Subcutaneous abdominal adipose tissue (tissue), 5 donors: Measurements from ENCODE around the gene RNF141.

Experiments used
- H3K27ac ChIP-seq: one replicate; pipeline ENCODE4 v1.7.0; 2013; ENCODE audit warnings: low read depth, mild to moderate bottlenecking, inconsistent platforms, low read length, moderate library complexity
- H3K27me3 ChIP-seq, 5 donors: one replicate each; pipeline ENCODE4 v1.7.0; 2013; ENCODE audit warnings: low read length in 5 of 5, inconsistent platforms in 1 of 5; ENCODE audit not compliant: control insufficient read depth in 5 of 5, insufficient read depth in 4 of 5
- H3K36me3 ChIP-seq, 5 donors: one replicate each; pipeline ENCODE4 v1.7.0; 2013; ENCODE audit warnings: low read length in 5 of 5; ENCODE audit not compliant: control insufficient read depth in 5 of 5, insufficient read depth in 5 of 5
- H3K4me1 ChIP-seq, 5 donors: one replicate each; pipeline ENCODE4 v1.7.0; 2013; ENCODE audit warnings: low read length in 5 of 5, mild to moderate bottlenecking in 3 of 5, moderate library complexity in 1 of 5; ENCODE audit not compliant: control insufficient read depth in 5 of 5, insufficient read depth in 5 of 5
- H3K4me3 ChIP-seq, 5 donors: one replicate each; pipeline ENCODE4 v1.7.0; 2013; ENCODE audit warnings: low read length in 5 of 5, low read depth in 1 of 5
- H3K9ac ChIP-seq, 5 donors: one replicate each; pipeline ENCODE4 v1.7.0; 2013; ENCODE audit warnings: low read length in 5 of 5, mild to moderate bottlenecking in 4 of 5, moderate library complexity in 3 of 5
- H3K9me3 ChIP-seq, 5 donors: one replicate each; pipeline ENCODE4 v1.7.0; 2013; ENCODE audit warnings: low read length in 5 of 5; ENCODE audit not compliant: control insufficient read depth in 5 of 5
- donor health status: healthy.
- donor health status: healthy.
- donor health status: healthy.
- donor health status: healthy.
- donor health status: healthy.

RNF141 gene

DNA sequence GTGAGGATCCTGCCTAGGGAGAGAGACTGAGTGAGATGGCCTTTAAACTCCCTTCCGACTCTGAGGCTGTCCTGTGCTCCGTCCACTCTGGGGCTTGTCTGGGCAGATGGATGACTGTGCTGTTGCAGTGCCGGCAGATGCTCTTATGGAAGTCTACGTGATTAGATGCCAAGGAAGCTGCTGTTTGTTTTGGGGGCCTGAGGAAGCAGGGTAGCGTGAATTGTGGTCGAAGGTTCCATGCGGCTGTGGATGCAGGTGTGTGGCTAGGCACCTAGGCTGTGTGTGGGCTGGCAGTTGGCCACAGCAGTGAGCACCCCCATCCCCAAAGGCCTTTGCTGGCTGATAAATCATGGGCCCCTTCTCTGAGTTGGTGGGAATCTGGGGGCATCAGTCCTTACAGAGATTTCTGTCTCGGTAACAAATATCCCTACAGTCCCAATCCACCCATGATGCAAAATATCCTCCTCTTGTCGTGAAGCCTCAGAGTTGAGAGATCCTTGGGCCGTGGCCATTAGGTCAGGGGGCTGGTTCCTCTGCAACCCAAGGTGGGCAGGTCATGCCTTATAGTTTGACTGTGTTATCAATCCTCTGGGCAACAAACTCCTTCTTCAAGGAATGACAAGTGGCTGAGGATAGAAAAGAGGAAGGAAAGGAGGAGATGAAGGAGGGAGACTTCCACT is 54.7 kb downstream of the RNF141 start:
- Histone ChIP-seq H3K9ac (no peak overlapping the region), H3K4me1 (peaks cover 4 to 14% (median 7%) of the 10 kb centered on the region in 5 donors), H3K36me3 (peaks cover 0 to 60% (median 7%) of the 10 kb centered on the region in 5 donors), H3K9me3 (no peaks in the 10 kb centered on the region), H3K27me3 (no peaks in the 10 kb centered on the region), H3K27ac (no peak overlapping the region), H3K4me3 (no peak overlapping the region)

DNA sequence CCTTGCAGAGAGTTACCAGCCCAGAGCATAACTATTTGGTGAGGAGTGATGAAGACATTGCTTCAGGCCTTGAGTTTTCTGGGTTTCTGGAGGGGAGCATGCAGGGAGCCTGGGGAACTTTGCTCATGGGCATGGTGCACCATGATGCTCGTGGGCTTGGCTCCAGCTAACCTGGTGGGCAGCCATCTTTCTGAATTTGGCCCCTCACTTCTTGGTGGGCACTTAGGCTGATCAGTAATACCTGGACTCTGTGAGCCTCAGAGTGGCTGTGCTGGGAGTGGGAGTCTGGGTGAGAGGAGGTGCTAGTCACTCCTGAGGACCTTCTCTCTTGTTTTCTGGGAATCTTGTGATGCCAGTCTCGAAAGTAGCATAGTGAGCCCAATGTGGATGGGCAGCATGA is 55.3 kb downstream of the RNF141 start:
- H3K27ac ChIP-seq = no peak overlapping the region
- H3K9ac ChIP-seq = no peak overlapping the region
- H3K36me3 ChIP-seq = peaks cover 0 to 60% (median 4%) of the 10 kb centered on the region in 5 donors
- H3K9me3 ChIP-seq = no peaks in the 10 kb centered on the region
- no peaks in the 10 kb centered on the region for H3K27me3 ChIP-seq
- no peak overlapping the region for H3K4me3 ChIP-seq
- peaks cover 0 to 8% (median 3%) of the 10 kb centered on the region in 5 donors for H3K4me1 ChIP-seq

DNA sequence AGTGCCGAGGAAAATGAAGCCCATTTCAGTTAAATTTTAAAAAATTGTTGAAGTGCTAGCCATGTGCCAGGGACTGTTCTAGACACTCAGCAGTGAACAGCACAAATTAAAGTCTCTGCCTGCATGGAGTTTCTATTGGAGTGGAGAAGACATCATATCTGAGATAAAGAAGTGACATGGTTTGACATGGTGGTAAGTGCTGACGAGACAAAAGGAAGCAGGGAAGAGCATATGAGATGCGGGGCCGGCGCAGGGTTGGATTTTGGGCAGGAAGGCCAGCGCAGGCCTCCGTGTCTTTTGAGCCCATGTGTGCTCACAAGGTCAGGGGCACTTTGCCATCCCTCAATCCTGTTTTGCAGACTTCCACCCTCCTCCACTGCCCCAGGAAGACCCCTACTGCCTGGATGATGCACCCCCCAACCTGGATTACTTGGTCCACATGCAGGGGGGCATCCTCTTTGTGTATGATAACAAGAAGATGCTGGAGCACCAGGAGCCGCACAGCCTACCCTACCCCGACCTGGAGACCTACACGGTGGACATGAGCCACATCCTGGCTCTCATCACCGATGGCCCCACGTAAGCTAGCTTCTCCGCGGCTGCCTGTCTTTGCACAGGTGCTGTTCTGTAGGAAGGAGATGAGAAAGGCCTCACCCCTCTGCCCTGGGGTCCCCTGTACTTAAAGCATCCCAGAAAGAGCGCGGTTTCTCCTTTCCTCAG is 56.4 kb downstream of the RNF141 start:
- no peaks in the 10 kb centered on the region for H3K4me1 ChIP-seq
- H3K36me3 ChIP-seq = peaks cover 0 to 63% (median 4%) of the 10 kb centered on the region in 5 donors
- H3K27ac ChIP-seq = no peak overlapping the region

DNA sequence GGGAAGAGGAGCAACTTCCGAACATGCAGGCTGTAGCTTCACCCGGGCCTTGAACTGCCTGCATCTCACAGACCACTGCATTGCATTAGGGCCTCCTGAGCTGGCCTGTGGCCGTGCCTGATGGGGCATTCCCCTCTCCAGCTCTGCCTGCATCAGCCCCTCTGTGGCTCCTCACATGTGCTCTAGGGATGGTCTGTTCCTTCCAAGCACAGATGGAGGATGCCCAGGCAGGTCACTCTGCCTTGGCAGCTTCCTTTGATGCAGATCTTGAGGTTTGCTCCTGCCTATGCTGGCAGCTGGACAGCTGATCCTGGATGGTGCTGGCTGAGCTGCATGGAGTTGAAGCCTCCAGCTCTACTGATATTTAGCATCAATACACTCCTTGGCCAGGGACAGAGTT is 57.4 kb downstream of the RNF141 start:
- H3K4me1 ChIP-seq = peaks cover 0 to 8% (median 4%) of the 10 kb centered on the region in 5 donors
- no peak overlapping the region for H3K4me3 ChIP-seq
- no peaks in the 10 kb centered on the region for H3K27me3 ChIP-seq
- no peak overlapping the region for H3K9ac ChIP-seq
- H3K36me3 ChIP-seq = peaks cover 0 to 56% (median 4%) of the 10 kb centered on the region in 5 donors
- no peaks in the 10 kb centered on the region for H3K9me3 ChIP-seq
- no peak overlapping the region for H3K27ac ChIP-seq

More for the DNA sequence above, 56.4 kb downstream of the RNF141 start:
- H3K9ac ChIP-seq = no peak overlapping the region
- H3K4me3 ChIP-seq = no peak overlapping the region
- no peaks in the 10 kb centered on the region for H3K9me3 ChIP-seq
- H3K27me3 ChIP-seq = no peaks in the 10 kb centered on the region

DNA sequence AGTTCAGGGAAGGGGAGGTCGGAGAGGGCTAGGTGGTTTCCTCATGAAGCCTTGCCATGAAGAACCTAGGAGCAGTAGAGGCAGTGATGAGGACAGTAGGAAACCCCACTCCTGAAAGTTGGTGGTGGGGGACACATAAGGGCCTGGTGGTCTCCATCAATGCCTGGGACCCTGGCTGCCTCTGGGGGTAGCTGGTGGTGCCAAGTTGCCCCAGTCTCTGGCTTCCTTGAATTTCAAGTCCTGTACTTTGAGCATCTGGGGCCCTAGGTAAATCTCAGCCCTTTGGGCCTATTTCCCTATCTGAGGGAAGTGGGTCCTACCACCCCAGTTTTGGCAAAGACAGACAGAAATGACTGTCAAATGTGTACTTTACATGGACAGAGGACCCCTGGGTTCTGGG is 57.8 kb downstream of the RNF141 start:
- no peaks in the 10 kb centered on the region for H3K27me3 ChIP-seq
- no peak overlapping the region for H3K27ac ChIP-seq
- H3K4me1 ChIP-seq = peaks cover 0 to 10% (median 4%) of the 10 kb centered on the region in 5 donors
- no peak overlapping the region for H3K9ac ChIP-seq
- H3K36me3 ChIP-seq = peaks cover 0 to 53% (median 4%) of the 10 kb centered on the region in 5 donors
- no peaks in the 10 kb centered on the region for H3K9me3 ChIP-seq
- H3K4me3 ChIP-seq = no peak overlapping the region

DNA sequence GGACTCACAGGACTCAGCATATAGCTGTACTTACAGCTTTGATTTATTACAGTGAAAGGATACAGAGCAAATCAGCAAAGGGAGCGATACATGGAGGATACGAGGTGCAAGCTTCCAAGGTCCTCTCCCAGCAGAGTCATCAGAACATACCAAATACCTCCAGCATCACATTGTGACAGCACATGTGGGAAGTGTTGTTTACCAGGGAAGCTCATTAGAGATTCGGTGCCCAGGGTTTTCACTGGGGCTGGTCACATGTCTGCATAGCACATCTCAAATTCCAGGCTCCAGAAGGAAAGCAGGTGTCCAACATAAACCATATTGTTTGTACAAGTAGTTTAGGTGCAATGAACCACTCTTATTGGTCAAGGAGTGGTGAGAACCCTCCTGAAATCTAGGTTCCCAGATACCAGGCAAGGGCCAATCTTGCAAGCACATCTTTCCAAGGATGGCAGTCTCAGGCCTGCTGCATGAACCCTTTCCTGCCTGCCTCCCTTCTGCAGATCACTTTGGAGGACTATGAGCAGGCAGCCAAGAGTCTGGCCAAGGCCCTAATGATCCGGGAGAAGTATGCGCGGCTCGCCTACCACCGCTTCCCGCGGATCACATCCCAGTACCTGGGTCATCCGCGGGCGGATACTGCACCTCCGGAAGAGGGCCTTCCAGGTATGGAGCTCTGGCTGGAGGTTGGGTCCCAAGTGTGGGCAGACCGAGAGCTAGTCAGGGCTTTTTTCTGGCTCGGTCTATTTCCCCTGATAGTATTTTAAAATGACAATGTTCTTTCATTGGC is 59.2 kb downstream of the RNF141 start:
- Histone ChIP-seq H3K36me3 (peaks cover 0 to 41% (median 4%) of the 10 kb centered on the region in 5 donors), H3K9ac (no peak overlapping the region), H3K27ac (no peak overlapping the region), H3K9me3 (no peaks in the 10 kb centered on the region), H3K4me1 (peaks cover 0 to 10% (median 4%) of the 10 kb centered on the region in 5 donors), H3K27me3 (no peaks in the 10 kb centered on the region), H3K4me3 (no peak overlapping the region)

DNA sequence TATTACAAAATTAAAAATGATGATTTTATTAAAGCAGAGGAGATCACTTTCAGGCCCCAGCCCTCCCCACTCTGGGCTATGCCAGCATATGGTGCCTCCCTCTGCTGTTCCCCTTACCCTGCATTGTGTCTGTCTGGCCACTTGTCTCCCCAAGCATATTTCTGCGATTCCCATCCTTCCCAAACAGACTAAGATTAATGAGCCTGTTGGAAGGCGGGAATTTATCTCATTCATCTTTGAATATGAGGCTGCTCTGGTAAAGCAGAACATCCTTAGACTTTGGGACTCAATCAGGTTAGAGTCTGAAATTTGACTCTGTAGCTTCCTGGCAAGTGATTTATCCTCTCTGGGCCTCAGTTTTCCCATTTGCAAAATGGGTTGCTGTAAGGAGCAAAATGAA is 60.2 kb downstream of the RNF141 start:
- Histone ChIP-seq H3K4me3 (no peak overlapping the region), H3K4me1 (peaks cover 0 to 10% (median 4%) of the 10 kb centered on the region in 5 donors), H3K9ac (no peak overlapping the region), H3K36me3 (peaks cover 0 to 35% (median 4%) of the 10 kb centered on the region in 5 donors), H3K27me3 (no peaks in the 10 kb centered on the region), H3K27ac (no peak overlapping the region), H3K9me3 (no peaks in the 10 kb centered on the region)

DNA sequence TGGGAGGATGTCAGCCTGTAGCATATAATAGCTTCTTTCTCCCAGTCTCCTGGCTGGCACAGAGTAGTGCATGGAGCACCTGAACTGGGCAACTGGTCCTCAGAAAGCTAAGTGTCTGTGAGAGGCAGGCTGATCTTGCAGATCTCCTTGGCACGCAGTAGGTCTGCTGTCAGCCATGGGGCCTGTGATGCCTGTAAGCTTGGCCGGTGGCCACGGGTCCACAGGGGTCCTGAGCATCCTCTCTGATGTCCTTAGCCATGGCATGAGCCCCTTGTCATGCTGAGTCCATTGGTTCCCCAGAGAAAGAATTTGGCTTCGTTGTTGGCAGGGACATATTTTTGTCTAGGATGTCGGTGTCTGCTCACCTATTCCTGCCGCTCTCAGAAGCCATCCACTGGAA is 61.0 kb downstream of the RNF141 start:
- H3K36me3 ChIP-seq = peaks cover 0 to 29% (median 4%) of the 10 kb centered on the region in 5 donors
- H3K9ac ChIP-seq = no peak overlapping the region
- no peak overlapping the region for H3K27ac ChIP-seq
- H3K9me3 ChIP-seq = no peaks in the 10 kb centered on the region
- peaks cover 0 to 10% (median 4%) of the 10 kb centered on the region in 5 donors for H3K4me1 ChIP-seq
- no peak overlapping the region for H3K4me3 ChIP-seq
- H3K27me3 ChIP-seq = no peaks in the 10 kb centered on the region

DNA sequence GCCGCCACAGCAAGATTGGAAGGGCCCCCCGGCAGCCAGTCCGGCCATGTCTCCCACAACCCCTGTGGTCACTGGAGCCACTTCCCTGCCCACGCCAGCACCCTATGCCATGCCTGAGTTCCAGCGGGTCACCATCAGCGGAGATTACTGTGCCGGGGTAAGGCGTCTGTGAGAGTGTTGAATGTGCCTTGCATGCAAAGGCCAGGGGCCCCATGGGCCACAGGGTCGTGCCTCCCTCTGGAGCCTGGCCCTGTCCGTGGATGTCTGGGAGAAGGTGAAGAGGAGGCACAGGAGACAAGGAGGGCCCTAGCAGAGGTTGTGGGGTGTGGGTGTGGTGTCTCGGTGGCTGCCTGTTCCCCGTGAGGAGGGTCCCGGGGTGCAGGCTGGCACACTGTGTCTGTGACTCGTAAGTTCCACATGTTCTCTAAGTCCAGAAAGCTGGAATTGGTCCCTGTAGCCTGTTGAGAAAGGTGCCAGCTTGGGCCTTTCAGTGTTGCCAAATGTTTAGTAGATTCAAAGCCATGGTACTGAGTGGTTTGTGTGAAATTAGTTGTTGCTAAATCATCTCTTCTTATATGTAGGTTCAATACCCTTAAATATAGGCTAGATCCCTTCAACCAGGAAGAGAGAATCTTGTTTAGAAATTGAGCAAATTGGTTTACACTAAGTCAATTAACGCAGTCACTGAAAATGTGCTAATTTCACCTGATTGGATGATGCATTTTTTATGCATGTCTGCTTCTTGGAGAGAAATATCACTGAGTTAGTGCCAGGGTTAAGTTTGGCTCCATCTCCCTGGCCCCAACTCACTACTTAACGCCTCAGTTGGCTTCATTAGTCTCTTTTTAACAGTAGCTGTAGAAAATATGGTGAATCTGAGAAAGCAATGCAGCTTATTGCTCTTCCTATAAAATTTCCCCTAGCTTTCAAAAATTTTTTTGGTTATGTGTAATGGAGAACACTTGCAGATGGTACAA is 62.1 kb downstream of the RNF141 start:
- Histone ChIP-seq H3K4me1 (peaks cover 0 to 10% (median 4%) of the 10 kb centered on the region in 5 donors), H3K27me3 (no peaks in the 10 kb centered on the region), H3K9me3 (no peaks in the 10 kb centered on the region), H3K27ac (no peak overlapping the region), H3K9ac (no peak overlapping the region), H3K36me3 (peaks cover 0 to 21% (median 0%) of the 10 kb centered on the region in 5 donors), H3K4me3 (no peak overlapping the region)
